CD14-positive monocyte (primary cell): ENCODE data around the gene DSC1. TPM values are rescaled to one million over a fixed set of nuclear protein-coding genes. Genes with fewer than 3 reads are reported as not detected.

ENCODE experiments used
- DNase-seq, 3 donors: peaks; one replicate each; pipeline ENCODE4 v3.0.0-alpha.2; 2011 to 2022
- H2AFZ ChIP-seq: 2 replicates; pipeline ENCODE4 v1.6.0; 2012; ENCODE audit warnings: mild to moderate bottlenecking, low read depth, low read length, inconsistent platforms; ENCODE audit not compliant: insufficient read depth, poor library complexity, severe bottlenecking
- H3K27ac ChIP-seq, 2 donors: 1 replicate in 1 of 2; 2 replicates in 1 of 2; pipeline ENCODE4 v1.5.1; 2012 to 2013; ENCODE audit warnings: low read length in 2 of 2, control low read depth in 1 of 2, inconsistent platforms in 1 of 2, low read depth in 1 of 2, mild to moderate bottlenecking in 1 of 2
- H3K27me3 ChIP-seq, 2 donors: one replicate each; pipeline versions ENCODE4 v1.6.0 to v1.6.1; 2011 to 2013; ENCODE audit warnings: low read length in 2 of 2; ENCODE audit not compliant: control insufficient read depth in 2 of 2, insufficient read depth in 2 of 2
- H3K36me3 ChIP-seq, 2 donors: replicated peaks in 1 of 2; 1 replicate in 1 of 2; 2 replicates in 1 of 2; pipeline versions ENCODE4 v1.5.1 to v1.6.1; 2012 to 2013; ENCODE audit warnings: low read length in 2 of 2, control low read depth in 1 of 2, inconsistent platforms in 1 of 2, mild to moderate bottlenecking in 1 of 2; ENCODE audit not compliant: insufficient read depth in 2 of 2, control insufficient read depth in 1 of 2
- H3K4me1 ChIP-seq, 2 donors: 1 replicate in 1 of 2; 2 replicates in 1 of 2; pipeline versions ENCODE4 v1.5.1 to v1.6.1; 2012 to 2013; ENCODE audit warnings: low read length in 2 of 2, control low read depth in 1 of 2, inconsistent platforms in 1 of 2, mild to moderate bottlenecking in 1 of 2, moderate library complexity in 1 of 2; ENCODE audit not compliant: insufficient read depth in 2 of 2, control insufficient read depth in 1 of 2
- H3K4me2 ChIP-seq: replicated peaks from 2 replicates; pipeline ENCODE3; 2012; ENCODE audit warnings: low read length, moderate library complexity, mild to moderate bottlenecking; ENCODE audit not compliant: poor library complexity, severe bottlenecking; ENCODE audit errors: extremely low read depth
- H3K4me3 ChIP-seq, 3 experiments: fragments of 200-600 bp in 1 of 3; sonication (generic) in 1 of 3; replicated peaks in 1 of 3; 1 replicate in 2 of 3; 2 replicates in 1 of 3; pipeline ENCODE4 v1.5.1; 2011 to 2013; ENCODE audit warnings: low read length in 3 of 3, mild to moderate bottlenecking in 3 of 3, control low read depth in 2 of 3, low read depth in 2 of 3, inconsistent platforms in 1 of 3, moderate library complexity in 1 of 3
- H3K79me2 ChIP-seq: 2 replicates; pipeline ENCODE4 v1.6.0; 2012; ENCODE audit warnings: mild to moderate bottlenecking, control low read depth, inconsistent platforms, low read length, moderate library complexity; ENCODE audit not compliant: insufficient read depth
- H3K9ac ChIP-seq: 2 replicates; pipeline ENCODE4 v1.6.0; 2017; ENCODE audit warnings: low read length, mild to moderate bottlenecking; ENCODE audit not compliant: insufficient read depth, poor library complexity, severe bottlenecking
- H3K9me3 ChIP-seq, 2 donors: replicated peaks in 1 of 2; 1 replicate in 1 of 2; 2 replicates in 1 of 2; pipeline versions ENCODE4 v1.5.1 to v1.6.1; 2012 to 2013; ENCODE audit warnings: low read length in 2 of 2, control low read depth in 1 of 2; ENCODE audit not compliant: control insufficient read depth in 1 of 2, insufficient read depth in 1 of 2
- H4K20me1 ChIP-seq: 2 replicates; pipeline ENCODE4 v1.6.0; 2012; ENCODE audit warnings: mild to moderate bottlenecking, low read length, control low read depth, moderate library complexity; ENCODE audit not compliant: insufficient read depth
- H3K27ac Mint-ChIP-seq, 7 donors: one replicate each; pipeline ENCODE4 v1.8.0; 2020; ENCODE audit warnings: mild to moderate bottlenecking in 7 of 7, mixed read lengths in 7 of 7, moderate library complexity in 6 of 7, inconsistent platforms in 2 of 7
- H3K27me3 Mint-ChIP-seq, 3 donors: one replicate each; pipeline ENCODE4 v1.8.0; 2021 to 2022; ENCODE audit warnings: low read depth in 3 of 3, mild to moderate bottlenecking in 3 of 3, mixed read lengths in 3 of 3, moderate library complexity in 3 of 3, inconsistent platforms in 1 of 3
- H3K36me3 Mint-ChIP-seq, 2 donors: one replicate each; pipeline ENCODE4 v1.8.0; 2020; ENCODE audit warnings: mixed read lengths in 2 of 2, inconsistent platforms in 1 of 2, mild to moderate bottlenecking in 1 of 2
- H3K4me1 Mint-ChIP-seq: one replicate; pipeline ENCODE4 v1.8.0; 2020; ENCODE audit warnings: mild to moderate bottlenecking, mixed read lengths
- H3K4me3 Mint-ChIP-seq, 2 donors: one replicate each; pipeline ENCODE4 v1.8.0; 2020; ENCODE audit warnings: mild to moderate bottlenecking in 2 of 2, mixed read lengths in 2 of 2, moderate library complexity in 1 of 2
- H3K9me3 Mint-ChIP-seq, 7 donors: one replicate each; pipeline ENCODE4 v1.8.0; 2020 to 2022; ENCODE audit warnings: mixed read lengths in 7 of 7, mild to moderate bottlenecking in 6 of 7, moderate library complexity in 6 of 7, inconsistent platforms in 2 of 7
- CTCF ChIP-seq: fragments of 200-600 bp; IDR thresholded peaks from one replicate; pipeline ENCODE4 v1.8.0; 2022; ENCODE audit warnings: antibody characterized with exemption, mild to moderate bottlenecking
- WGBS: methylation state at CpG from one replicate; pipeline ENCODE4 v1.1.5; 2013; ENCODE audit warnings: missing lambda C conversion rate; ENCODE audit not compliant: insufficient coverage; 5-methylcytosine and 5-hydroxymethylcytosine counted together
- intact Hi-C, 2 donors: fragments of 100-400 bp; cut with micrococcal nuclease; formaldehyde crosslinking; loops; one replicate each; pipeline versions ENCODE4 v1.15.0 to v1.15.1; 2023
- polyA plus RNA-seq, 3 donors: library from polyadenylated mRNA; depleted of rRNA in 1 of 3; unstranded in 2 of 3; stranded (reverse) in 1 of 3; fragments of 300-500 nt in 2 of 3; fragments of >200 nt in 1 of 3; fragmentation: Illumina TruSeq in 2 of 3; gene quantifications; 1 replicate in 2 of 3; 2 replicates in 1 of 3; pipeline ENCODE4 v1.2.3, GENCODE V29; 2012 to 2021

DSC1 gene
- polyA plus RNA-seq, 3 donors, result not detected

GRCh38 chr18:31203096-31203793 is 40.6 kb upstream of the DSC1 start:
- Histone ChIP-seq H3K27ac (peak overlapping the region; percentile 71 to 89), H3K27me3 (no peaks in the 10 kb centered on the region), H3K4me3 (peak overlapping the region in 2 of 3 experiments; percentile 16 to 65), H3K4me1 (peaks cover 60 to 74% of the 10 kb centered on the region in 2 donors), H2AFZ (peak overlapping the region; percentile 26), H3K36me3 (no peaks in the 10 kb centered on the region), H3K9me3 (no peaks in the 10 kb centered on the region), H3K4me2 (peak overlapping the region; percentile 70), H4K20me1 (no peaks in the 10 kb centered on the region), H3K79me2 (no peaks in the 10 kb centered on the region), H3K9ac (peak overlapping the region; percentile 19)
- Mint-ChIP-seq H3K27me3 (peaks cover 0 to 2% (median 0%) of the 10 kb centered on the region in 3 donors), H3K27ac (peak overlapping the region; percentile 84 to 97 (median 93)), H3K36me3 (no peaks in the 10 kb centered on the region), H3K9me3 (no peaks in the 10 kb centered on the region), H3K4me3 (peak overlapping the region; percentile 39 to 81), H3K4me1 (peaks cover 56% of the 10 kb centered on the region)
- WGBS, result 19% methylated on average over 6 of the region's 9 CpGs
- peak; percentile 65 to 84 (median 79) for DNase-seq
- TF ChIP-seq CTCF, result no peak
- intact Hi-C loops, result no loop called here

- DNase-seq, result peak in 2 of 3 donors; percentile 9 to 42
- Histone ChIP-seq H3K9me3 (no peaks in the 10 kb centered on the region), H3K36me3 (no peaks in the 10 kb centered on the region), H3K4me1 (peaks cover 28 to 41% of the 10 kb centered on the region in 2 donors), H3K4me2 (peak overlapping the region; percentile 31), H3K79me2 (no peaks in the 10 kb centered on the region), H3K27ac (peak overlapping the region in 1 of 2 donors; percentile 73), H3K9ac (no peak overlapping the region), H3K27me3 (no peaks in the 10 kb centered on the region), H4K20me1 (no peaks in the 10 kb centered on the region), H3K4me3 (peak overlapping the region in 1 of 3 experiments; percentile 9), H2AFZ (peak overlapping the region; percentile 61)
- peaks cover 27% of the 10 kb centered on the region for H3K4me1 Mint-ChIP-seq
- peaks cover 0 to 2% (median 0%) of the 10 kb centered on the region in 3 donors for H3K27me3 Mint-ChIP-seq
- no peak overlapping the region for H3K4me3 Mint-ChIP-seq
- peaks cover 0 to 6% (median 3%) of the 10 kb centered on the region in 7 donors for H3K9me3 Mint-ChIP-seq
- WGBS, result 100% methylated on average over 1 of the region's 5 CpGs
- H3K36me3 Mint-ChIP-seq, result no peaks in the 10 kb centered on the region
- intact Hi-C loops, result no loop called here
- H3K27ac Mint-ChIP-seq, result peak overlapping the region in 6 of 7 donors; percentile 8 to 84 (median 49)
- no peak for TF ChIP-seq CTCF
Measured at GRCh38 chr18:31199190-31199769, 36.6 kb upstream of the DSC1 start.
